Uterus (tissue), 4 donors: ENCODE data around the gene COL18A1. TPM values are rescaled to one million over a fixed set of nuclear protein-coding genes. Genes with fewer than 3 reads are reported as not detected.

Experiments
- DNase-seq, 2 donors: peaks; one replicate each; pipeline ENCODE4 v3.0.0-alpha.2; 2019 to 2020
- H3K27ac ChIP-seq, 2 donors: fragments of 200-600 bp; sonication (generic); 1 replicate in 1 of 2; 2 replicates in 1 of 2; pipeline ENCODE4 v1.5.1; 2016 to 2018
- H3K27me3 ChIP-seq, 2 donors: fragments of 200-600 bp; sonication (generic); one replicate each; pipeline ENCODE4 v1.5.1; 2018 to 2019; ENCODE audit warnings: control low read depth in 1 of 2
- H3K36me3 ChIP-seq, 2 donors: fragments of 200-600 bp; sonication (generic); one replicate each; pipeline ENCODE4 v1.5.1; 2019; ENCODE audit warnings: control low read depth in 1 of 2
- H3K4me1 ChIP-seq, 2 donors: fragments of 200-600 bp; sonication (generic); one replicate each; pipeline ENCODE4 v1.5.1; 2018 to 2019; ENCODE audit warnings: control low read depth in 1 of 2
- H3K4me3 ChIP-seq, 2 donors: fragments of 200-600 bp; sonication (generic); 1 replicate in 1 of 2; 2 replicates in 1 of 2; pipeline ENCODE4 v1.5.1; 2018 to 2019; ENCODE audit warnings: mild to moderate bottlenecking in 1 of 2
- H3K9me3 ChIP-seq, 2 donors: fragments of 200-600 bp; sonication (generic); one replicate each; pipeline ENCODE4 v1.5.1; 2019; ENCODE audit warnings: control low read depth in 1 of 2
- CTCF ChIP-seq, 4 experiments: fragments of 200-600 bp in 2 of 4; fragments of 450-650 bp in 2 of 4; sonication (generic) in 2 of 4; IDR thresholded peaks; one replicate each; pipeline ENCODE4 v1.5.1; 2016 to 2019; ENCODE audit warnings: antibody characterized with exemption in 4 of 4, mild to moderate bottlenecking in 2 of 4, moderate library complexity in 1 of 4
- POLR2A ChIP-seq, 2 donors: fragments of 450-650 bp; IDR thresholded peaks; one replicate each; pipeline ENCODE4 v1.6.1; 2016; ENCODE audit warnings: antibody characterized with exemption in 2 of 2, mild to moderate bottlenecking in 1 of 2, moderate library complexity in 1 of 2
- intact Hi-C: fragments of 100-400 bp; cut with DNase I; formaldehyde crosslinking; loops from one replicate; pipeline ENCODE4 v1.15.1; 2023; ENCODE audit warnings: low total_unique reads
- total RNA-seq, 4 donors: library from RNA; depleted of rRNA in 3 of 4; stranded (reverse); fragments of >200 nt in 3 of 4; gene quantifications; one replicate each; pipeline versions ENCODE4 v1.1.0 to v1.2.4, GENCODE V29; 2014 to 2023
- donor health status: DM: yes; HTN: yes; CAD: no.

COL18A1 gene
- total RNA-seq, 4 donors from 2014 or later, result 73.0 to 223 (median 152) TPM

GRCh38 chr21:45478816-45479669 is 74.1 kb downstream of the COL18A1 start:
- H3K4me1 ChIP-seq, result no peaks in the 10 kb centered on the region
- no peak for DNase-seq
- no peak for TF ChIP-seq POLR2A (IDR thresholded peaks at IDR 0.05)
- TF ChIP-seq CTCF (IDR thresholded peaks at IDR 0.05), result no peak
- no peaks in the 10 kb centered on the region for H3K9me3 ChIP-seq
- H3K36me3 ChIP-seq, result no peaks in the 10 kb centered on the region
- H3K4me3 ChIP-seq, result no peak overlapping the region
- H3K27me3 ChIP-seq, result no peaks in the 10 kb centered on the region
- intact Hi-C loops, result no loop called here
- no peak overlapping the region for H3K27ac ChIP-seq

DNA sequence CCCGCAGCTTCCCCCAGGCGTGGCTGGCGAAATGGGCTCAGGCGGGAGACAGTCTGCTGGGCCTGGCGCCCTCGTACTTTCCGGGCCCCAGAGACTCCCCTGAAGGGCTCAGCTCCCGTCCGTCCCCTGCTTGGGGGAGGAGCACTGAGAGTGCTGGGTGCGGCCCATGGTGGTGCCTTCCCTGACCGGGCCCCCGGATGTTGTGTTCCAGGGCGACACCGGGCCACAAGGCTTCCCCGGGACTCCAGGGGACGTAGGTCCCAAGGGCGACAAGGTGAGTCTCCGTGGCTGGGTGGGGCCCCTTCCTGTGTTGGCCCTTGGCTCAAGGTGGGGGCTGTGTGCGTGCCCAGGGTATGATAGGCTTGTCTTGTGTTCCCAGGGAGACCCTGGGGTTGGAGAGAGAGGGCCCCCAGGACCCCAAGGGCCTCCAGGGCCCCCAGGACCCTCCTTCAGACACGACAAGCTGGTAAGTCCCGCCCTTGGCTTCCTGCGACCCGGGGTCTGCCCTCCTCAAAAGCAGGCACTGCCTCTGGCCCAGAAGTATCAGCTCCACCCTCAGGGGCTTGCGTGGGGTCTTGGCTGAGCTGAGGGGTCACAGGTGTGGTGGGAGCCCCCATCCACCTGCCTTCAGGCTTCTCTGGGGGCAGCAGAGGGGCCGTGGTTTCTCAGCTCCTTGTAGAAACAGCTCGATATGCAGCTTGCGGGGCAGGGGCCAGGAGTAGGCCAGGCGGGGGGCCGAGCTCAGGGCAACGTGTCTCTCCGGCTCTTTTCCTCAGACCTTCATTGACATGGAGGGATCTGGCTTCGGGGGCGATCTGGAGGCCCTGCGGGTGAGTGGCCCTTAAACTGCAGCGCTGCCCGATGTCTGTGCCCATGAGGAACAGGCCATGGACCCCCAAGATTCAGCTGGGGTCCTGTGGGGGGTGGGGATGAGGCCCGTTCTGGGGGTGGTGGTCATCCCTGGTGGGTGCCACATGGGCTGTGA is 75.0 kb downstream of the COL18A1 start:
- Histone ChIP-seq H3K36me3 (no peaks in the 10 kb centered on the region), H3K4me3 (no peak overlapping the region), H3K27ac (no peak overlapping the region), H3K27me3 (no peaks in the 10 kb centered on the region), H3K9me3 (no peaks in the 10 kb centered on the region), H3K4me1 (no peaks in the 10 kb centered on the region)
- TF ChIP-seq CTCF (IDR thresholded peaks at IDR 0.05) (no peak), POLR2A (IDR thresholded peaks at IDR 0.05) (no peak)
- intact Hi-C loops, result no loop called here
- DNase-seq, result no peak

DNA sequence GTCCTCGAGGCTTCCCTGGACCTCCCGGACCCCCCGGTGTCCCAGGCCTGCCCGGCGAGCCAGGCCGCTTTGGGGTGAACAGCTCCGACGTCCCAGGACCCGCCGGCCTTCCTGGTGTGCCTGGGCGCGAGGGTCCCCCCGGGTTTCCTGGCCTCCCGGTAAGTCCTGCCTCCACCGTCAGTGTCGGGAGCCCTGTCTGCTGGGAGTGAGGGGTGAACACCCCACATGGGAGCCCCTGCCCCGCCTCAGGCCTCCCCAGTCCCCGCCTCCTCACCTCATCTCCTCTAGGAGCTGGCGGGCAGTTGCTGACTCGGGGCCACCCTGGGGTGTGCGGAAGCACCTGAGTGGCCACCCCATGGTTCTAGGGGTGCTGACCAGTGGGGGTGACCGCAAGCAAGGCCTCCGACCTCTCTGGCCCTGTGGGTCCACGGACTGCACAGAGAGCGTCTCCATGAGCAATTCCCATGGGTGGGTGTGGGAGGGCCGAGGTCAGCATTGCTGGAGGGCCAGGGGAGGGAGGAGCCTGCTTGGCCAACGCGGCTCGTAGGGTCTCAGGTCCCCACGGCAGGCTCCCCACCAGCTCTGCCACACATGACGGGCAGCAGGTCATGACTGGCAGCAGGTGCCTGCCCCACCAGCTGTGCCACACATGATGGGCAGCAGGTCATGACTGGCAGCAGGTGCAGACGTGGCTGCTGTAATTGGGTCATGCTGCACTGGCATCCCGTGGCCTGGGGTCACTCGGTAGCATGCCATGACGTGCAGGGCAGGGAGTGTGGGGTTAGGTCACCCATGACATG is 75.9 kb downstream of the COL18A1 start:
- H3K27ac ChIP-seq, result no peak overlapping the region
- no peak for DNase-seq
- no peaks in the 10 kb centered on the region for H3K27me3 ChIP-seq
- TF ChIP-seq CTCF (IDR thresholded peaks at IDR 0.05), result no peak
- no peak for TF ChIP-seq POLR2A (IDR thresholded peaks at IDR 0.05)
- H3K9me3 ChIP-seq, result no peaks in the 10 kb centered on the region
- intact Hi-C loops, result no loop called here
- H3K4me1 ChIP-seq, result no peaks in the 10 kb centered on the region
- H3K36me3 ChIP-seq, result no peaks in the 10 kb centered on the region
- H3K4me3 ChIP-seq, result no peak overlapping the region

DNA sequence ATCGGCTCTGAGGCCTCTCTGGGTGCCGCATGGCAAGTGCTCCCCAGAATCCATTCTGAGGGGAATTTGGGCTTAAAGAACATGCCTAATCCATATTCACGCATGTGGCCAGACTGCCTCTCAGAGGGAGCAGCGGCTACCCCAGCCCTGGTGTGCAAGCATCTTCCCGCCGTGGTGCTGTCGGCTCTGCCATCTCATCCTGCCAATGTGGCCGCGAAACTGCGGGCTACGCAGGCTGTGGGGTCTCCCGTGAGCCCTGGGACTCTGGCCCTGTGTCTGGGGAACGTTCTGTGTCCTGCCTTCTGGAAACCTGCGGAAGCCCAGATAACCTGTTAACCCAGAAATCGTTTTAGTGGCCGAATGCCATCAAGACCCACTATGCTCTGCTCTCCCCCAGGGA is 76.6 kb downstream of the COL18A1 start:
- intact Hi-C loops, result no loop called here
- Histone ChIP-seq H3K27ac (no peak overlapping the region), H3K27me3 (no peaks in the 10 kb centered on the region), H3K36me3 (no peaks in the 10 kb centered on the region), H3K4me1 (no peaks in the 10 kb centered on the region), H3K9me3 (no peaks in the 10 kb centered on the region), H3K4me3 (no peak overlapping the region)
- no peak for TF ChIP-seq POLR2A (IDR thresholded peaks at IDR 0.05)
- no peak for TF ChIP-seq CTCF (IDR thresholded peaks at IDR 0.05)
- no peak for DNase-seq
